Measurements from ENCODE around the gene RALGPS1.

GRCh38 chr9:126959917-126960316 is 45.3 kb downstream of the RALGPS1 start:
- TF ChIP-seq EZH2phosphoT487 (IDR thresholded peaks at IDR 0.05; ENCODE audit: borderline replicate concordance, low read depth) (no peak), CTCF (IDR thresholded peaks at IDR 0.05) (no peak), SMC3 (IDR thresholded peaks at IDR 0.05; ENCODE audit: low read depth, low read length) (no peak), CHD2 (IDR thresholded peaks at IDR 0.05; ENCODE audit: low read length, partially characterized antibody) (no peak)
